Right renal pelvis (tissue), 4 donors: Measurements from ENCODE around the gene MAST2. TPM values are rescaled to one million over a fixed set of nuclear protein-coding genes. Genes with fewer than 3 reads are reported as not detected.
A peak's percentile ranks its signal among the peaks of the same experiment; 100 is the strongest.
"Not testable (repeated sequence)": the region's sequence is repeated elsewhere in the genome, so short reads cannot be mapped to it uniquely, and the experiment has no call there.

Source experiments
- DNase-seq, 4 donors: peaks; one replicate each; pipeline ENCODE4 v3.0.0-alpha.2; 2013; ENCODE audit warnings: low read depth in 4 of 4, low spot score in 3 of 4, missing footprints in 1 of 4
- polyA plus RNA-seq, 4 donors: library from polyadenylated mRNA; unstranded; fragments of 120-200 nt; gene quantifications; one replicate each; pipeline ENCODE4 v1.2.1, GENCODE V29; 2013; ENCODE audit not compliant: insufficient read length in 4 of 4

Gene MAST2
- polyA plus RNA-seq, 4 donors: 31.6 to 31.9 (median 31.7) TPM

DNA sequence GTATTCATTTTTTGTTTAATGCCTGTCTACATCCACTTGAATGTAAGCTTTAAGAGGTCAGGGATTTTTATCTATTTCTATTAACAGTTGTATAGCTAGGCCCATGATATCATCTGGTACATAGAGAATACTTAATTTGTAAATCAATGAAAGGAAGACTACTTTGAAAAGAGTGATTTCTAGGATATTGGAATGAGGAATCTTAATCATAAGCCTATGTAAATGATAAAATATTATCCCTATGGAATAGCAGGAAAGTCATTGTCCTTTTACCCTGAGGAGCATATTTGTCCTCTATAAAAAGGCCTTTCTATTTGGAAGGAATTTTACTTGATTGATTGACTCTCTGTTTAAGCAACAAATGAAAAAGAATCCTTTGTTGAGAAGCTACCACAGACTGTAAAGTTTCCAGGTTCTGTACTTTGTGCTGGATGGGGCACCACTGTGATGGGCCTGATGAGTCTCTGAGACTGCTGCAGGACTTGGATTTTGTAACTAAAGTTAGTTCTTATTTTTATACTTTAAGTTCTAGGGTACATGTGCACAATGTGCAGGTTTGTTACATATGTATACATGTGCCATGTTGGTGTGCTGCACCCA lies 53.8 kb downstream of the MAST2 start:
- no peak for DNase-seq

DNA sequence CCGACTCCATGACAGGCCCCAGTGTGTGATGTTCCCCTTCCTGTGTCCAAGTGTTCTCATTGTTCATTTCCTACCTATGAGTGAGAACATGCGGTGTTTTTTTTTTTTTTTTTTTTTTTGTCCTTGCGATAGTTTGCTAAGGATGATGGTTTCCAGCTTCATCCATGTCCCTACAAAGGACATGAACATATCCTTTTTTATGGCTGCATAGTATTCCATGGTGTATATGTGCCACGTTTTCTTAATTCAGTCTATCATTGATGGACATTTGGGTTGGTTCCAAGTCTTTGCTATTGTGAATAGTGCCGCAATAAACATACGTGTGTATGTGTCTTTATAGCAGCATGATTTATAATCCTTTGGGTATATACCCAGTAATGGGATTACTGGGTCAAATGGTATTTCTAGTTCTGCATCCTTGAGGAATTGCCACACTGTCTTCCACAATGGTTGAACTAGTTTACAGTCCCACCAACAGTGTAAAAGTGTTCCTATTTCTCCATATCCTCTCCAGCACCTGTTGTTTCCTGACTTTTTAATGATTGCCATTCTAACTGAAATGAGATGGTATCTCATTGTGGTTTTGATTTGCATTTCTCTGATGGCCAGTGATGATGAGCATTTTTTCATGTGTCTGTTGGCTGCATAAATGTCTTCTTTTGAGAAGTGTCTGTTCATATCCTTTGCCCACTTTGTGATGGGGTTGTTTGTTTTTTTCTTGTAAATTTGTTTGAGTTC lies 54.5 kb downstream of the MAST2 start:
- not testable (repeated sequence) for DNase-seq

DNA sequence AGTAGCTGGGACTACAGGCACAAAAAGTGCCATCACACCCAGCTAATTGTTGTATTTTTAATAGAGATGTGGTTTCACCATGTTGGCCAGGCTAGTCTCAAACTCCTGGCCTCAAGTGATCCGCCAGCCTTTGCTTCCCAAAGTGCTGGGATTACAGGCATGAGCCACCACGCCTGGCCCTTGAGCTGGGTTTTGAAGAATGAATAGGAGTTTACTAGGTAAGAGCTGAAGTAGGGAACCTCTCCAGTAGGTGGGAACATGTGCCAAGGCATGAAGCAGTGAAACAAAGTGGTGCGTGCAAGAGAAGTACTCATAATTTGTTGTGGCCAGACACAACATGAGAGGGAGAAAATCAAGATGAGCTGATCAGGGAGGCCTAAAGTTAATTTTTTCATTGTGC lies 55.8 kb downstream of the MAST2 start:
- no peak for DNase-seq

- DNase-seq: no peak
Measured at GRCh38 chr1:45862008-45862407, 58.6 kb downstream of the MAST2 start.

DNA sequence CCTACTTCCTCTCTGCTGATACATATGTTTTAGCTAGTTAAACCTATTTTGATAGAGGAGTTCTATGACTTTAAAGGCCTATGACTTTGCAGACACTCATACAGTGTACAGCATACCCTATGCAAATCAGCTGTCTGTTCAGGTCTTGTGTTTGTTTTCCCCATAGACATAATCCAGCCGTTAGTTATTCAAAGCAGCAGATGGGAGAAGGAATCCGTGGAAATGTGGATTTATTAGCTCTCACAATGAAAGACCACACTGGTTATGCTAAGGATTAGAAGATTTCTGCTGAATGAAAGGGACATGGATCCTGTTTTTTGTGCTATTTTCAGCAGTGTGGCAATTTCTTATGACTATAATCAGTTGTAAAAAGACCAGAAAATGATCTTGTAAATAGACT lies 59.8 kb downstream of the MAST2 start:
- DNase-seq: peak in 3 of 4 donors; percentile 11 to 36 (median 16)

DNA sequence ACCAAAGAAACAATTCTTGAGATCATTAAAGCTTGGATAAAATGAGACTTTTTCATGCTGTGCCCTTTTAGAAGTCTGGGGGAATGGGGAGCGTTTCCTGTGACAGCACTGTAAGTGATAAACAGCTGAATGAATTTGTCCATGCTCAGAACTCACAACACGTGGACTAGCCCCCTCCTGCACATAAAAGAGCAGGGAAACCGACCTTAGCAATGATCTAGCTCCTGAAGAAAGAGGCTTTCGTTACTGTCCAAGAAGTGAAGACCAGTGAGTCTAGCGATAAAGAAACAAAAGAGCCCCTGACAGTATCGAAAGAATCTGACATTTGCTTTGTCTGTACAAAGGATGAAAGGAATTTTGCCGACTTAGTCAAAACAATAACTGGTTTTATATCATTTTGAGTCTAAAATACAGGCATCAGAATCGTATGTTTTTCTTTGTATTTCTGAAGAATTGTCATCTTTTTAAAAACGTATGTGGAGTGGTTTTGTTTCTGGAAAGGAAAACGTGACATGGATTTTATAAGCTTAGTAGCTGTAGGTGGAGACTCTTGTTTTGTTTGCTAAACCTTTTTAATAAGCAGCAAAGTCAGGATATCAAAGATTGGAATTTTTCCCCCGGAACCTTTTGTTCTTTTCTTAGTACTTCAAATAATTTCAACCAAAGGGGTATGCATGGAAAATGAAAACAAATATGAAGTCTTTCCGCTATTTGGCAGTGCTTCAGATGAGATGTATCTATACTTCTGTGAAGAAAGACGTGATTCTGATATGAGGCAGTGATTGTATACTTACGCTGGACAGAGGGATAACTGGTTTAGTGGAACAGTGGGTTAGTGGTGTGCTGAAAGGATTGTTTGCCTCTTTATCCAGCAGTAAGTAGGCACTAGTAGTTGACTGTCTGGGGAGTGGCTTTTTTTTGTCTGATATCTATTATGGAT lies 61.0 kb downstream of the MAST2 start:
- peak in 1 of 4 donors; percentile 5 for DNase-seq

DNA sequence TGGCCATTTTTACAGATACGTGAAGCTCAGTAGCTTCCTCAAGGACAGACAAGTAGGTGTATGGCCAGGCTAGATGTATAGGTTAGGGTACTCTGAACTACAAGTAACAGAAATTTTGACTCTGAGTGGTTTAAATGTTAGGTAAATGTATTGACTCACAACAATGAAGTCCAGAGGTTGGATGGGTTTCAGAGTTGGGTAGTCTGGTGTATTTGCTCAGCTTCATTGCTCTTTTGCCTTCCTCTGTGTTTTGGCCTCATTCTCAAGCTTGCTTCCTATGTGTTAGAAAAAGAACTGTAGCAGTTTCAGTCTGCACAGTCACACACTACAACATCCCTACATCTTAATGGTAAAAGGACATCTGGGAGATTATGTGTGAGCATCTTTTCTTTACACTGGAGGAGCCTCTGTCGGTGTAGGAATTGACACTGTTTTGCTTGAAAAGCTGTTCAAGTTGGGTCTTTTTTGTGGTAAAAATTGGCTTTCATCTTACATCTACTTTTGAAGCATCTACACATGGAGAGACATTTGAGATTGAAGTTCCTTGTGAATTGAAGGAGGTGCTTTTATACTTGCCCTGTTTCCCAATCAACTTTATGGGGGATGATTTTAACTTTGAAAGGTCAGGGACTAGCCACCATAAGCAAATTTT lies 64.4 kb downstream of the MAST2 start:
- DNase-seq: no peak

GRCh38 chr1:45868861-45869260 lies 65.4 kb downstream of the MAST2 start:
- DNase-seq: no peak

DNA sequence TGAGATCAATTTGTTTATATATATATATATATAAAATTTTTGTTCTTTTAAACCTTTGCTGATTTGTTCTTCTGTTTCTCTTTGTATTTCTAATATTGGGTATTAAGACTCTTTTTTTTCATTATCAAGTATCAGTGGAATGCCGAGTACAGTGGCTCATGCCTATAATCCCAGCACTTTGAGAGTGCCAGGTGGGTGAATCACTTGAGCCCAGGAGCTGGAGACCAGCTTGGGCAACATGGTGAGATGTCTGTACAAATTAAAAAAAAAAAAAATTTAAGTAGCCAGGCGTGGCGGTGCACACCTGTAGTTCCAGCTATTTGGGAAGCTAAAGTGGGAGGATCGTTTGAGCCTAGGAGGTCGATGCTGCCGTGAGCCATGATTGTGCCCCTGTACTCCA lies 67.1 kb downstream of the MAST2 start:
- DNase-seq: no peak

- not testable (repeated sequence) for DNase-seq
Measured at GRCh38 chr1:45872173-45872801, 68.9 kb downstream of the MAST2 start.

DNA sequence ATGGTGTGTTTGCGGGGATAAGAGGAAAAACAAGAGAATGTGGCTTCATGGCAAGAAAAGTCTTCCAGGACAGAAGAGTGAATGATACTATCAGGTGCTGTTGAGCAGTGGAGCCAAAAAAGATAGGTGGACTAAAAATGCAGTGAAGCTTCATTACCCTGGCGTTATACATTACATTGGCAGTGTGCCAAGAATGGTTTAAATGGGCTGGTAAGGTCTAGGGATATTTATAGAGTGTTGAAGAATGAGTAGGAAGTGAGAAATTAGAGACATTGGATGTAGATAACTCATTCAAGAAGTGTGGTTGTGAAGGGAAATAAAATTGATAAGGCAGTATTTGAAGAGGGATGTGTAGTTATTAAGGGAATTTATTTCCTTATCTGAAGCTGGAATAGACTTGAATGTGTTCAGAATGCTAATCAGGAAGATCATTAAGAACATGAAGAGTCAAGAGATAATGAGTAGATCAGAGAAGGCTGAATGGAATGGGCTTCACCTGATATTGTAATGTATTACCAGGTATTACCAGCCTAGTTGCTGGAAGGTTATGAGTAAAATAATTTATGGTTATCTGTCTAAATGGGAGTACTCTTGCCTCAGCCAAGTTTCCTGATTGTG lies 72.7 kb downstream of the MAST2 start:
- no peak for DNase-seq

GRCh38 chr1:45877264-45877663 lies 73.9 kb downstream of the MAST2 start:
- DNase-seq: no peak

GRCh38 chr1:45879885-45880598 lies 76.6 kb downstream of the MAST2 start:
- DNase-seq: no peak

DNA sequence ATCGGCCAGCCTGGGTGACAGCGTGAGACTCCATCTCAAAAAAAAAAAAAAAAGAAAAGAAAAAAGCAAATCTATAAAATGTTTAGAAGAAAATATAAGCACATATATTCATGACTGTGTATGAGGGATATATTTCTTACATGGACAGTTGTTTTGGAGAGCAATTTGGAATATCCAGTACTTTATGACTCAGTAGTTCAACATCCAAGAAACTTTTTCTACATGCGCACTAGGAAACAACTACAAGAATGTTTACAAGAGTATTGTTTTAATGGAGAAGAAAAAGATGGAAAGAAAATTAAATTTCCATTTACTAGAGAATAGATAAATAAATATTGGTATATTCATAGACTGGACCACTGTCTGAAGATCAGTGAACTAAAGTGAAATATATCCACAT lies 77.5 kb downstream of the MAST2 start:
- no peak for DNase-seq

DNA sequence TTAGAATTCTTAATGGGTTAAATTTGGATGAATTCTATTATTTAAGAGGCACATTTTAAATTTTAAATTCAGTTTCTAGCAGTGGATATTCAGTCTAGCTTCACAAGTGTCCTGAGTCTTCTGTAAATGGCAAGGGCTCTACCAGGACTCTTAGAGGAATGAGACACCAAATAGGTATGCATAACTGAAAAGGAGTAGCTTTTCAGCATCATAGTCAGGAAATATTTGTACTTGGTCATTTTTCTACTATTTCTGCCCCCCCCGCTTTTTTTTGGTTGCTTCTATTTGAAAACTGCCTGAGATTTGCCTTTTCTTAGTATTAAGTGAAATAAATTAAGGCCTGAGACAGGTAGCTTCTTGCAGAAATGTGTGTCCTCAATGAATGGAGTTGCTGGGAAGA lies 80.2 kb downstream of the MAST2 start:
- DNase-seq: no peak

GRCh38 chr1:45884700-45885099 lies 81.3 kb downstream of the MAST2 start:
- DNase-seq: no peak

DNA sequence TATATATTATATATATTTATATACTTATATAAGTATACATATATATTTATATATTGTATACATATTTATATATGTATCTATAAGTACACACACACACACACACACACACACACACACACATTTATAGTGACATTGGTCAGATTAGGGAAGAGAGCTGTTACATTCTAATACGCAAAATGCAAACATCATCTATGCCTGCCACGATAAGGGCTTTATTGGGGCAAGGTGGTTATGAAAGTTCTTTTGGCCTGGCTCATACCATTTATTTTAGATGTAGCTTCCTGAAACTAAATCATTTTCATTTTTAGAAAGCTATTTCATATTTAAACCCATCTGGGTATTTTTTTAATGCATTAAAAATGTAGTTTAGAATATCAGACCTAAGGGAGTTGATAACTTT lies 82.8 kb downstream of the MAST2 start:
- DNase-seq: no peak

DNA sequence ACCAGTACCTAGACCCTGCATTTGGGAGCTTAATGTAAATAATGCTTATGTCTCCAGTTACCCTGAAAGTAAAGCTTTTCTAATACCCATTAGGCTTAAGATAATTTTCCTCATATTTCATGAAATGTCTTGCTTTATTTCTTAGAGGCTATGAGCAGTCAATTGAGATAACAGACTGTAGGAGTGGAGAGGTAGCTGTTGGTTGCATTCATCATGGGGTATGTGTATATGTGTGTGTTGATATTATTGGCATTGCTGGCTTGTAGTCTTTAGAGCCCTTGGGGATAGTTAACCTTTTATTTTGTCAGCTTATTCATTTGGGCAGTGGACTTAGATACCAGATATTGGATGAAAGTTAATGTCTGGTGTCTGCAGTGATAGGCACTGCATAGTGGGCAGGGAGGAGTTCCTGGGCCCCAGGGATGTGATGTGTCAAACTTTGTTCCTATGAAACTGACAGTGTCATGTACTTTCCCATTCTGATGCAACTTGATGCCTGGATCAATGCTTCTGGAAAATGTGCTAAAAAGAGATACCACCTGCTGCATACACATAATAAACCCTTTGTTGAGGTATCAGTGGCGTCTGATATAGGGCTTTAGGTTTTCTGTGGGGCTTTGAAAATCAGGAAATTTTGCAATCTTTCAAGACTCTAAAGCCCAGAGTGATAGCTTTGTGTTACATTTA lies 83.9 kb downstream of the MAST2 start:
- no peak for DNase-seq

- DNase-seq: no peak
Measured at GRCh38 chr1:45890078-45890477, 86.7 kb downstream of the MAST2 start.
